ENCODE measurements around the gene CYTH3. TPM values are rescaled to one million over a fixed set of nuclear protein-coding genes. Genes with fewer than 3 reads are reported as not detected.
A peak's percentile ranks its signal among the peaks of the same experiment; 100 is the strongest.
"Not testable (repeated sequence)": the region's sequence is repeated elsewhere in the genome, so short reads cannot be mapped to it uniquely, and the experiment has no call there.

CYTH3 gene
- 1 to 10 TPM; 1.4 to 2.0 TPM for total RNA-seq

GRCh38 chr7:6272481-6273323 lies at the start of gene CYTH3:
Gene CYTH3, minus strand, starts transcription at chr7:6272624. Its CDS starts 117 bp downstream, at chr7:6272507.
- H3K27me3 Mint-ChIP-seq (ENCODE audit: low read depth): peaks cover 65% of the 10 kb centered on the region
- H3K27ac Mint-ChIP-seq: peak within 1 kb of the TSS; percentile 66
- peak within 1 kb of the TSS; percentile 94 to 95 for H3K4me3 Mint-ChIP-seq

GRCh38 chr7:6320791-6321190 lies 48.4 kb upstream of the CYTH3 start:
- Mint-ChIP-seq H3K27me3 (ENCODE audit: low read depth) (no peaks in the 10 kb centered on the region), H3K36me3 (ENCODE audit: insufficient read depth in 2 of 2) (no peaks in the 10 kb centered on the region), H3K4me3 (no peak overlapping the region), H3K9me3 (no peaks in the 10 kb centered on the region), H3K4me1 (ENCODE audit: low read depth) (peaks cover 12% of the 10 kb centered on the region), H3K27ac (no peak overlapping the region)
- no peak for ATAC-seq (replicated peaks in 1 of 2)
- DNase-seq: no peak

More at GRCh38 chr7:6272481-6273323, at the start of gene CYTH3:
- DNase-seq (peak; percentile 77 to 90), ATAC-seq (replicated peaks in 1 of 2) (peak; percentile 90 to 92)
- Mint-ChIP-seq H3K9me3 (no peaks in the 10 kb centered on the region), H3K4me1 (ENCODE audit: low read depth) (peaks cover 22% of the 10 kb centered on the region), H3K36me3 (ENCODE audit: insufficient read depth in 2 of 2) (peaks cover 0 to 4% of the 10 kb centered on the region in 2 donors)

GRCh38 chr7:6317797-6318438 lies 45.5 kb upstream of the CYTH3 start:
- ATAC-seq (replicated peaks in 1 of 2) (peak; percentile 64 to 69), DNase-seq (peak; percentile 5 to 20)
- Mint-ChIP-seq H3K27me3 (ENCODE audit: low read depth) (no peaks in the 10 kb centered on the region), H3K4me3 (peak overlapping the region; percentile 20 to 24), H3K9me3 (no peaks in the 10 kb centered on the region), H3K36me3 (ENCODE audit: insufficient read depth in 2 of 2) (no peaks in the 10 kb centered on the region), H3K27ac (no peak overlapping the region), H3K4me1 (ENCODE audit: low read depth) (peaks cover 8% of the 10 kb centered on the region)

GRCh38 chr7:6316226-6316625 lies 43.8 kb upstream of the CYTH3 start:
- Mint-ChIP-seq H3K27me3 (ENCODE audit: low read depth) (no peaks in the 10 kb centered on the region), H3K4me3 (no peak overlapping the region), H3K4me1 (ENCODE audit: low read depth) (peaks cover 6% of the 10 kb centered on the region), H3K9me3 (no peaks in the 10 kb centered on the region), H3K27ac (no peak overlapping the region), H3K36me3 (ENCODE audit: insufficient read depth in 2 of 2) (no peaks in the 10 kb centered on the region)
- ATAC-seq (replicated peaks in 1 of 2): no peak
- no peak for DNase-seq

GRCh38 chr7:6315746-6316145 lies 43.3 kb upstream of the CYTH3 start:
- Mint-ChIP-seq H3K27ac (no peak overlapping the region), H3K27me3 (ENCODE audit: low read depth) (no peaks in the 10 kb centered on the region), H3K36me3 (ENCODE audit: insufficient read depth in 2 of 2) (no peaks in the 10 kb centered on the region), H3K9me3 (no peaks in the 10 kb centered on the region), H3K4me1 (ENCODE audit: low read depth) (peaks cover 6% of the 10 kb centered on the region), H3K4me3 (no peak overlapping the region)
- ATAC-seq (replicated peaks in 1 of 2) (no peak), DNase-seq (no peak)

- Mint-ChIP-seq H3K36me3 (ENCODE audit: insufficient read depth in 2 of 2) (no peaks in the 10 kb centered on the region), H3K4me1 (ENCODE audit: low read depth) (no peaks in the 10 kb centered on the region), H3K27ac (no peak overlapping the region), H3K9me3 (no peaks in the 10 kb centered on the region), H3K4me3 (no peak overlapping the region), H3K27me3 (ENCODE audit: low read depth) (no peaks in the 10 kb centered on the region)
- ATAC-seq (replicated peaks in 1 of 2): no peak
- no peak for DNase-seq
These were observed 38.0 kb upstream of the CYTH3 start for GRCh38 chr7:6310271-6310993.

- no peaks in the 10 kb centered on the region for H3K36me3 Mint-ChIP-seq (ENCODE audit: insufficient read depth in 2 of 2)
- no peak overlapping the region for H3K27ac Mint-ChIP-seq
- H3K4me1 Mint-ChIP-seq (ENCODE audit: low read depth): no peaks in the 10 kb centered on the region
- no peaks in the 10 kb centered on the region for H3K27me3 Mint-ChIP-seq (ENCODE audit: low read depth)
- no peaks in the 10 kb centered on the region for H3K9me3 Mint-ChIP-seq
- ATAC-seq (replicated peaks in 1 of 2) (no peak), DNase-seq (no peak)
- no peak overlapping the region for H3K4me3 Mint-ChIP-seq
These were observed 35.3 kb upstream of the CYTH3 start for GRCh38 chr7:6307762-6308161.

- ATAC-seq (replicated peaks in 1 of 2) (no peak), DNase-seq (no peak)
- Mint-ChIP-seq H3K4me3 (no peak overlapping the region), H3K36me3 (ENCODE audit: insufficient read depth in 2 of 2) (no peaks in the 10 kb centered on the region), H3K27me3 (ENCODE audit: low read depth) (no peaks in the 10 kb centered on the region), H3K9me3 (no peaks in the 10 kb centered on the region), H3K4me1 (ENCODE audit: low read depth) (no peaks in the 10 kb centered on the region), H3K27ac (no peak overlapping the region)
These were observed 34.0 kb upstream of the CYTH3 start for GRCh38 chr7:6306471-6306870.

GRCh38 chr7:6305330-6305729 lies 32.9 kb upstream of the CYTH3 start:
- DNase-seq (no peak), ATAC-seq (replicated peaks in 1 of 2) (no peak)
- no peaks in the 10 kb centered on the region for H3K27me3 Mint-ChIP-seq (ENCODE audit: low read depth)
- H3K36me3 Mint-ChIP-seq (ENCODE audit: insufficient read depth in 2 of 2): no peaks in the 10 kb centered on the region
- H3K27ac Mint-ChIP-seq: no peak overlapping the region
- H3K9me3 Mint-ChIP-seq: no peaks in the 10 kb centered on the region
- no peak overlapping the region for H3K4me3 Mint-ChIP-seq
- H3K4me1 Mint-ChIP-seq (ENCODE audit: low read depth): no peaks in the 10 kb centered on the region

- not testable (repeated sequence) for ATAC-seq (replicated peaks in 1 of 2); H3K4me1 Mint-ChIP-seq (ENCODE audit: low read depth); H3K36me3 Mint-ChIP-seq (ENCODE audit: insufficient read depth in 2 of 2); H3K4me3 Mint-ChIP-seq; DNase-seq; H3K27ac Mint-ChIP-seq; H3K27me3 Mint-ChIP-seq (ENCODE audit: low read depth); H3K9me3 Mint-ChIP-seq
These were observed 29.0 kb upstream of the CYTH3 start for GRCh38 chr7:6301446-6301845.

- DNase-seq (no peak), ATAC-seq (replicated peaks in 1 of 2) (no peak)
- H3K4me1 Mint-ChIP-seq (ENCODE audit: low read depth): no peaks in the 10 kb centered on the region
- no peak overlapping the region for H3K4me3 Mint-ChIP-seq
- H3K36me3 Mint-ChIP-seq (ENCODE audit: insufficient read depth in 2 of 2): no peaks in the 10 kb centered on the region
- no peaks in the 10 kb centered on the region for H3K27me3 Mint-ChIP-seq (ENCODE audit: low read depth)
- H3K9me3 Mint-ChIP-seq: no peaks in the 10 kb centered on the region
- no peak overlapping the region for H3K27ac Mint-ChIP-seq
These were observed 27.4 kb upstream of the CYTH3 start for GRCh38 chr7:6299774-6300173.

GRCh38 chr7:6294839-6295238 lies 22.4 kb upstream of the CYTH3 start:
- Mint-ChIP-seq H3K27ac (no peak overlapping the region), H3K36me3 (ENCODE audit: insufficient read depth in 2 of 2) (no peaks in the 10 kb centered on the region), H3K27me3 (ENCODE audit: low read depth) (no peaks in the 10 kb centered on the region), H3K4me3 (no peak overlapping the region), H3K9me3 (no peaks in the 10 kb centered on the region), H3K4me1 (ENCODE audit: low read depth) (peaks cover 5% of the 10 kb centered on the region)
- ATAC-seq (replicated peaks in 1 of 2) (no peak), DNase-seq (no peak)

- no peak overlapping the region for H3K27ac Mint-ChIP-seq
- H3K4me3 Mint-ChIP-seq: no peak overlapping the region
- DNase-seq (no peak), ATAC-seq (replicated peaks in 1 of 2) (no peak)
- no peaks in the 10 kb centered on the region for H3K36me3 Mint-ChIP-seq (ENCODE audit: insufficient read depth in 2 of 2)
- H3K27me3 Mint-ChIP-seq (ENCODE audit: low read depth): no peaks in the 10 kb centered on the region
- peaks cover 0 to 3% of the 10 kb centered on the region in 2 donors for H3K9me3 Mint-ChIP-seq
- H3K4me1 Mint-ChIP-seq (ENCODE audit: low read depth): peaks cover 5% of the 10 kb centered on the region
These were observed 20.8 kb upstream of the CYTH3 start for GRCh38 chr7:6293202-6293601.

All from activated T-cell treated with anti-CD3 and anti-CD28 coated beads, Interleukin-2, amount 50 U/mL, for 72 hours (primary cell).